DND-41 (cell line): ENCODE results near the gene OSM.

Source experiments
- ATAC-seq: fragments of 200-7000 bp; cut with Tn5 transposase; 3 replicates; pipeline ENCODE4 v1.9.1; 2021; ENCODE audit warnings: low read depth; ENCODE audit not compliant: insufficient read depth
- DNase-seq: peaks from one replicate; pipeline ENCODE4 v3.0.0-alpha.2; 2020
- H2AFZ ChIP-seq: 2 replicates; pipeline ENCODE4 v1.6.0; 2012; ENCODE audit warnings: low read depth, low read length
- H3K27ac ChIP-seq: 2 replicates; pipeline ENCODE4 v1.5.1; 2012; ENCODE audit warnings: low read length, inconsistent platforms
- H3K27me3 ChIP-seq: fragments of 200-600 bp; sonication (generic); 2 replicates; pipeline ENCODE4 v1.6.0; 2012; ENCODE audit warnings: low read length, mild to moderate bottlenecking, inconsistent platforms; ENCODE audit not compliant: insufficient read depth, poor library complexity
- H3K36me3 ChIP-seq: 2 replicates; pipeline ENCODE4 v1.5.1; 2012; ENCODE audit warnings: low read length, inconsistent platforms; ENCODE audit not compliant: insufficient read depth
- H3K4me1 ChIP-seq: 2 replicates; pipeline ENCODE4 v1.5.1; 2012; ENCODE audit warnings: mild to moderate bottlenecking, low read length; ENCODE audit not compliant: insufficient read depth
- H3K4me2 ChIP-seq: 2 replicates; pipeline ENCODE4 v1.6.0; 2012; ENCODE audit warnings: mild to moderate bottlenecking, moderate library complexity, low read length, inconsistent platforms; ENCODE audit not compliant: insufficient read depth
- H3K4me3 ChIP-seq, 2 experiments: fragments of 200-600 bp in 1 of 2; shearing (Covaris generic) in 1 of 2; 2 replicates each; pipeline ENCODE4 v1.5.1; 2012 to 2016; ENCODE audit warnings: inconsistent platforms in 2 of 2, low read length in 2 of 2, mild to moderate bottlenecking in 2 of 2, low read depth in 1 of 2, moderate library complexity in 1 of 2
- H3K79me2 ChIP-seq: 2 replicates; pipeline ENCODE4 v1.6.0; 2012; ENCODE audit warnings: low read length, inconsistent platforms; ENCODE audit not compliant: insufficient read depth
- H3K9ac ChIP-seq: 2 replicates; pipeline ENCODE4 v1.6.0; 2012; ENCODE audit warnings: low read depth, mild to moderate bottlenecking, inconsistent platforms, low read length, moderate library complexity
- H3K9me3 ChIP-seq: 2 replicates; pipeline ENCODE4 v1.5.1; 2012; ENCODE audit warnings: low read length, moderate library complexity, mild to moderate bottlenecking, inconsistent platforms; ENCODE audit not compliant: insufficient read depth, severe bottlenecking
- H4K20me1 ChIP-seq: 2 replicates; pipeline ENCODE4 v1.6.0; 2012; ENCODE audit warnings: low read length; ENCODE audit not compliant: insufficient read depth
- CTCF ChIP-seq: IDR thresholded peaks from 2 replicates; pipeline ENCODE4 v1.5.1; 2012; ENCODE audit warnings: borderline replicate concordance, low read length, moderate library complexity, mild to moderate bottlenecking; ENCODE audit not compliant: poor library complexity, severe bottlenecking; ENCODE audit errors: extremely low read depth
- EZH2 ChIP-seq: IDR thresholded peaks from 3 replicates; pipeline ENCODE4 v1.6.1; 2012; ENCODE audit warnings: borderline replicate concordance, low read depth, mild to moderate bottlenecking, moderate library complexity, low read length, inconsistent platforms; ENCODE audit not compliant: severe bottlenecking

Gene OSM

GRCh38 chr22:30262112-30262511 is 4.5 kb downstream of the OSM start:
- no peak overlapping the region for H2AFZ ChIP-seq
- DNase-seq, result no peak
- H3K4me2 ChIP-seq, result peak overlapping the region; percentile 99
- peak overlapping the region; percentile 93; the same call in 1 of the 2 replicates for H3K9ac ChIP-seq
- peak overlapping the region; percentile 66 for H3K27ac ChIP-seq
- ATAC-seq, result no peak
- peaks cover 38% of the 10 kb centered on the region for H4K20me1 ChIP-seq
- H3K27me3 ChIP-seq, result no peaks in the 10 kb centered on the region
- H3K4me3 ChIP-seq, result peak overlapping the region in 1 of 2 experiments; percentile 85; a peak in 2 of 4 replicates
- TF ChIP-seq CTCF (no peak), EZH2 (no peak)
- peaks cover 53% of the 10 kb centered on the region for H3K79me2 ChIP-seq
- H3K9me3 ChIP-seq, result no peaks in the 10 kb centered on the region
- H3K36me3 ChIP-seq, result peaks cover 51% of the 10 kb centered on the region
- H3K4me1 ChIP-seq, result peaks cover 55% of the 10 kb centered on the region

- peaks cover 43% of the 10 kb centered on the region for H3K79me2 ChIP-seq
- H3K9ac ChIP-seq, result no peak overlapping the region
- ATAC-seq, result no peak
- no peaks in the 10 kb centered on the region for H3K9me3 ChIP-seq
- H3K27me3 ChIP-seq, result no peaks in the 10 kb centered on the region
- no peak overlapping the region for H3K4me2 ChIP-seq
- no peak overlapping the region for H2AFZ ChIP-seq
- no peak for DNase-seq
- H3K36me3 ChIP-seq, result peaks cover 46% of the 10 kb centered on the region
- peaks cover 38% of the 10 kb centered on the region for H4K20me1 ChIP-seq
- TF ChIP-seq EZH2 (no peak), CTCF (no peak)
- peaks cover 51% of the 10 kb centered on the region for H3K4me1 ChIP-seq
- no peak overlapping the region for H3K4me3 ChIP-seq
- H3K27ac ChIP-seq, result peak overlapping the region; percentile 47
These were observed 5.5 kb downstream of the OSM start for GRCh38 chr22:30261134-30261533.

- ATAC-seq, result no peak
These were observed 6.0 kb downstream of the OSM start for GRCh38 chr22:30260682-30261081.

More at GRCh38 chr22:30260682-30261081, 6.0 kb downstream of the OSM start:
- no peak for DNase-seq
- H2AFZ ChIP-seq, result no peak overlapping the region
- no peak overlapping the region for H3K4me2 ChIP-seq
- H3K36me3 ChIP-seq, result peaks cover 42% of the 10 kb centered on the region
- H3K27me3 ChIP-seq, result no peaks in the 10 kb centered on the region
- TF ChIP-seq EZH2, result no peak
- no peak for TF ChIP-seq CTCF
- H3K9me3 ChIP-seq, result no peaks in the 10 kb centered on the region
- H3K79me2 ChIP-seq, result peaks cover 38% of the 10 kb centered on the region
- H3K4me3 ChIP-seq, result no peak overlapping the region
- H3K4me1 ChIP-seq, result peaks cover 46% of the 10 kb centered on the region
- H4K20me1 ChIP-seq, result peaks cover 38% of the 10 kb centered on the region
- no peak overlapping the region for H3K9ac ChIP-seq
- H3K27ac ChIP-seq, result peak overlapping the region; percentile 47; the same call in 1 of the 2 replicates
